Loucy (cell line): ENCODE measurements around the gene GSE1.

Source experiments
- H2AFZ ChIP-seq: fragments of 200-600 bp; sonication (generic); 2 replicates; pipeline ENCODE4 v1.6.0; 2016; ENCODE audit warnings: antibody characterized with exemption, mild to moderate bottlenecking, low read length, moderate library complexity
- H3F3A ChIP-seq: fragments of 200-600 bp; 2 replicates; pipeline ENCODE4 v1.6.0; 2016; ENCODE audit warnings: antibody characterized with exemption, low read depth, mild to moderate bottlenecking
- H3K27me3 ChIP-seq: fragments of 200-600 bp; sonication (generic); 2 replicates; pipeline ENCODE4 v1.6.1; 2014; ENCODE audit warnings: low read length, mild to moderate bottlenecking; ENCODE audit not compliant: insufficient read depth, poor library complexity, severe bottlenecking
- H3K36me3 ChIP-seq: fragments of 200-600 bp; sonication (generic); 2 replicates; pipeline ENCODE4 v1.6.1; 2016; ENCODE audit warnings: low read length; ENCODE audit not compliant: insufficient read depth
- H3K4me1 ChIP-seq: fragments of 200-600 bp; sonication (generic); 2 replicates; pipeline ENCODE4 v1.5.1; 2014; ENCODE audit warnings: low read length, mild to moderate bottlenecking; ENCODE audit not compliant: insufficient read depth, poor library complexity, severe bottlenecking
- H3K4me2 ChIP-seq: fragments of 200-600 bp; sonication (generic); 2 replicates; pipeline ENCODE4 v1.6.0; 2014; ENCODE audit warnings: antibody characterized with exemption, low read length, low read depth, mild to moderate bottlenecking; ENCODE audit not compliant: poor library complexity, severe bottlenecking
- H3K4me3 ChIP-seq: fragments of 200-600 bp; sonication (generic); 2 replicates; pipeline ENCODE4 v1.5.1; 2014; ENCODE audit warnings: low read length, mild to moderate bottlenecking, mixed read lengths; ENCODE audit not compliant: poor library complexity, severe bottlenecking
- H3K79me2 ChIP-seq: fragments of 200-600 bp; sonication (generic); 2 replicates; pipeline ENCODE4 v1.6.1; 2014; ENCODE audit warnings: low read length; ENCODE audit not compliant: insufficient read depth
- H3K9ac ChIP-seq: fragments of 200-600 bp; sonication (generic); 2 replicates; pipeline ENCODE4 v1.6.0; 2014; ENCODE audit warnings: mild to moderate bottlenecking, low read depth, low read length, moderate library complexity; ENCODE audit not compliant: poor library complexity, severe bottlenecking
- H3K9me2 ChIP-seq: fragments of 200-600 bp; sonication (generic); replicated peaks from 2 replicates; pipeline ENCODE4 v1.6.1; 2016; ENCODE audit warnings: low read depth, low read length, mixed read lengths
- H3K9me3 ChIP-seq: fragments of 200-600 bp; sonication (generic); 2 replicates; pipeline ENCODE4 v1.6.1; 2014; ENCODE audit warnings: mild to moderate bottlenecking, antibody characterized with exemption, low read length, low read depth; ENCODE audit not compliant: insufficient read depth
- H4K20me1 ChIP-seq: fragments of 200-600 bp; sonication (generic); 2 replicates; pipeline ENCODE4 v1.6.0; 2014; ENCODE audit warnings: antibody characterized with exemption, low read length, mild to moderate bottlenecking; ENCODE audit not compliant: insufficient read depth, poor library complexity, severe bottlenecking
- EZH2phosphoT487 ChIP-seq: fragments of 200-600 bp; IDR thresholded peaks from 2 replicates; pipeline ENCODE4 v1.6.1; 2018; ENCODE audit warnings: antibody characterized with exemption, mild to moderate bottlenecking, moderate library complexity, borderline replicate concordance
- TF ChIP-seq, protein P1 (sequence below): fragments of 200-600 bp; sonication (generic); conservative IDR thresholded peaks from 2 replicates; pipeline ENCODE4 v1.5.1; 2014; ENCODE audit warnings: mild to moderate bottlenecking, antibody characterized with exemption, low read length

Gene GSE1

DNA sequence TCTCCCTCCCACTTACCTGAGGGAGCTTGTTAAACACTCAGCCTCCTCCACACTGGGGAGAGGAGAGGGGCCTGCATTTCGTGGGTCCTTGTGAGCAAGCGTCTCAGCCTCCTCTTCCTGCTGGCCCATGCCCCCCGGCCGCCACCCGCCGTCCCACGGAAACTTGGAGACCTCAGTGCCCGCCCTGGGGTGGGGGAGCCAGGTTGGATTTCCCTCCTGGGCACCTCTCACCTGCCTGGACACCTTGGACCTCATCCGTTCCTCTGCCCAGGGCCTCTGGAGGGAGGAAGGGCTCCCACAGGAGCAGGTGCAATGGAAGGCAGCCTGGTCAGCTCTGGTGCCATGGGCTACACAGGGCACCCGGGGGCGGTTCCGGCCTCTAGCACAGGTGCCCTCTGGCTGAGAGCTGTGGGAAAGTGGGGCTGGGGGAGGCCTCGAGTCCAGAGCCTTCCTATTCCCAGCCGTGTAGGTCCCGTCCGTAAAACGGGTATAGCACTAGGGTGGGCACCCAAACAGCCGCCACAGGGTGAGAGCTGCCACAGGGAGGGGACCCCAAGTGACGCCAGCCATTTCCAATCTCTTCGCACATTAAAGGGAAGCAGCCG, 11.0 kb downstream of the GSE1 start:
- Histone ChIP-seq H3K9me2 (no peaks in the 10 kb centered on the region), H4K20me1 (peaks cover 100% of the 10 kb centered on the region), H3K4me2 (no peak overlapping the region), H3K27me3 (no peaks in the 10 kb centered on the region), H3K4me1 (peaks cover 12% of the 10 kb centered on the region), H3K9me3 (peaks cover 2% of the 10 kb centered on the region; the same call in 1 of the 2 replicates), H3K36me3 (peaks cover 75% of the 10 kb centered on the region; the same call in 1 of the 2 replicates), H3F3A (no peaks in the 10 kb centered on the region), H3K4me3 (no peak overlapping the region), H3K79me2 (peaks cover 100% of the 10 kb centered on the region), H2AFZ (no peak overlapping the region), H3K9ac (no peak overlapping the region)
- TF ChIP-seq, protein P1, sequence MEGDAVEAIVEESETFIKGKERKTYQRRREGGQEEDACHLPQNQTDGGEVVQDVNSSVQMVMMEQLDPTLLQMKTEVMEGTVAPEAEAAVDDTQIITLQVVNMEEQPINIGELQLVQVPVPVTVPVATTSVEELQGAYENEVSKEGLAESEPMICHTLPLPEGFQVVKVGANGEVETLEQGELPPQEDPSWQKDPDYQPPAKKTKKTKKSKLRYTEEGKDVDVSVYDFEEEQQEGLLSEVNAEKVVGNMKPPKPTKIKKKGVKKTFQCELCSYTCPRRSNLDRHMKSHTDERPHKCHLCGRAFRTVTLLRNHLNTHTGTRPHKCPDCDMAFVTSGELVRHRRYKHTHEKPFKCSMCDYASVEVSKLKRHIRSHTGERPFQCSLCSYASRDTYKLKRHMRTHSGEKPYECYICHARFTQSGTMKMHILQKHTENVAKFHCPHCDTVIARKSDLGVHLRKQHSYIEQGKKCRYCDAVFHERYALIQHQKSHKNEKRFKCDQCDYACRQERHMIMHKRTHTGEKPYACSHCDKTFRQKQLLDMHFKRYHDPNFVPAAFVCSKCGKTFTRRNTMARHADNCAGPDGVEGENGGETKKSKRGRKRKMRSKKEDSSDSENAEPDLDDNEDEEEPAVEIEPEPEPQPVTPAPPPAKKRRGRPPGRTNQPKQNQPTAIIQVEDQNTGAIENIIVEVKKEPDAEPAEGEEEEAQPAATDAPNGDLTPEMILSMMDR, result no peak
- TF ChIP-seq EZH2phosphoT487, result no peak

DNA sequence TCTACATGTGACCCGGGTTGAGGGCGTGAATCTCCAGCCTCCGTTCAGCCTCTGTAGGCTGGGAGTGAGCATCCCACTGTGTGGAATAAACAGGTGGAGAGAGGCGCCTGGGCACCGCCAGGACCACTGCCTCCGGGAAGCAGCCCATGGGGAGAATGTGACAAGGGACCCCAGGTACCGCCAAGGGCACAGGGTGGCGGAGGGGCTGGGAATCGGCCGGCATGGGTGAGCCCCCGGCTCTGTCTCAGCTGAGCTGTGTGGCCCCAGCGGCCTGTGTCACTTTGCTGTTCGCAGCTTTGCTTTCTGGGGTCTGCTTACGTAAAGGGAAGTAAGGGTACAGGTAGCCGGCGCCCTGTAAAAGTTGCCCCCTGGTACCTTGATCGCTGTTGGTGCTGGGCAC, 11.5 kb downstream of the GSE1 start:
- H3K4me3 ChIP-seq, result no peak overlapping the region
- H3K9me3 ChIP-seq, result peaks cover 6% of the 10 kb centered on the region; the same call in 1 of the 2 replicates
- H3K4me1 ChIP-seq, result peaks cover 8% of the 10 kb centered on the region
- H3K79me2 ChIP-seq, result peaks cover 100% of the 10 kb centered on the region
- no peak overlapping the region for H2AFZ ChIP-seq
- peaks cover 80% of the 10 kb centered on the region; the same call in 1 of the 2 replicates for H3K36me3 ChIP-seq
- no peaks in the 10 kb centered on the region for H3K27me3 ChIP-seq
- no peak overlapping the region for H3K9ac ChIP-seq
- H3F3A ChIP-seq, result no peaks in the 10 kb centered on the region
- TF ChIP-seq, protein P1, result no peak
- TF ChIP-seq EZH2phosphoT487, result no peak
- no peak overlapping the region for H3K4me2 ChIP-seq
- peaks cover 100% of the 10 kb centered on the region for H4K20me1 ChIP-seq
- no peaks in the 10 kb centered on the region for H3K9me2 ChIP-seq

GRCh38 chr16:85625053-85625452, 11.9 kb downstream of the GSE1 start:
- H3K9me2 ChIP-seq, result no peaks in the 10 kb centered on the region
- TF ChIP-seq, protein P1, result no peak
- no peak for TF ChIP-seq EZH2phosphoT487
- peaks cover 84% of the 10 kb centered on the region; the same call in 1 of the 2 replicates for H3K36me3 ChIP-seq
- no peak overlapping the region for H2AFZ ChIP-seq
- H3K79me2 ChIP-seq, result peaks cover 100% of the 10 kb centered on the region
- peaks cover 8% of the 10 kb centered on the region for H3K4me1 ChIP-seq
- no peaks in the 10 kb centered on the region for H3K27me3 ChIP-seq
- no peak overlapping the region for H3K9ac ChIP-seq
- no peaks in the 10 kb centered on the region for H3F3A ChIP-seq
- no peak overlapping the region for H3K4me3 ChIP-seq
- peaks cover 6% of the 10 kb centered on the region; the same call in 1 of the 2 replicates for H3K9me3 ChIP-seq
- peaks cover 100% of the 10 kb centered on the region for H4K20me1 ChIP-seq
- H3K4me2 ChIP-seq, result no peak overlapping the region
